ENCODE measurements around the gene SLIT3.

DNA sequence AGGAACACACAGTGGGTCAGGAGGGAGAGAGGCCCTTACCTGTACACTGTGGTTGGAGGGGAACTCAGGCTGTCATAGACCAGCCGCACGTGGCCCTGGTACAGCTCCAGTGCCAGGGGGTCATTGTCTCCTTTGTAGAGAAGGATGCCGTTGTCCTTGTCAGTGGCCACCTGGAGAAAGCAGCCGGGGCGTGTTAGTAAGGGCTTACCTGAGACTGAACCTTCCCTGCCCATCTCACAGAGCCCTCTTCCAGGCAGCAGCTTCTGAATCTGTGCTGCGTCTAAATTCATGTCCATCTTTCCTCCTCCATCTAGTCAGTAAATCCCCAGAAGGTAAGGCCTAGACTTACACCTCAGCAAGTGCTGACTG, 617.0 kb downstream of the SLIT3 start:
- no peak for TF ChIP-seq FOXM1 (IDR thresholded peaks at IDR 0.05; ENCODE audit: borderline replicate concordance)
- TF ChIP-seq CTBP1 (IDR thresholded peaks at IDR 0.05; ENCODE audit: borderline replicate concordance), result no peak
- TF ChIP-seq NFRKB (IDR thresholded peaks at IDR 0.05), result no peak
- no peak for TF ChIP-seq L3MBTL2 (conservative IDR thresholded peaks at IDR 0.05)
- no peak for TF ChIP-seq FOXA1 (IDR thresholded peaks at IDR 0.05)
- TF ChIP-seq SP1 (IDR thresholded peaks at IDR 0.05), result no peak
- TF ChIP-seq BHLHE40 (IDR thresholded peaks at IDR 0.05; ENCODE audit: borderline replicate concordance), result no peak
- no peak for TF ChIP-seq HDGF (IDR thresholded peaks at IDR 0.05; ENCODE audit: borderline replicate concordance)
- TF ChIP-seq, protein P1, sequence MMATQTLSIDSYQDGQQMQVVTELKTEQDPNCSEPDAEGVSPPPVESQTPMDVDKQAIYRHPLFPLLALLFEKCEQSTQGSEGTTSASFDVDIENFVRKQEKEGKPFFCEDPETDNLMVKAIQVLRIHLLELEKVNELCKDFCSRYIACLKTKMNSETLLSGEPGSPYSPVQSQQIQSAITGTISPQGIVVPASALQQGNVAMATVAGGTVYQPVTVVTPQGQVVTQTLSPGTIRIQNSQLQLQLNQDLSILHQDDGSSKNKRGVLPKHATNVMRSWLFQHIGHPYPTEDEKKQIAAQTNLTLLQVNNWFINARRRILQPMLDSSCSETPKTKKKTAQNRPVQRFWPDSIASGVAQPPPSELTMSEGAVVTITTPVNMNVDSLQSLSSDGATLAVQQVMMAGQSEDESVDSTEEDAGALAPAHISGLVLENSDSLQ (IDR thresholded peaks at IDR 0.05), result no peak
- no peak for TF ChIP-seq ARNT (IDR thresholded peaks at IDR 0.05)
- TF ChIP-seq FOXK2 (IDR thresholded peaks at IDR 0.05), result no peak
